ENCODE results near the gene TBRG1. TPM values are rescaled to one million over a fixed set of nuclear protein-coding genes. Genes with fewer than 3 reads are reported as not detected.

The TBRG1 gene
- total RNA-seq, 2 donors from 2014 or later: 45.5 to 50.8 TPM

- H3K36me3 Mint-ChIP-seq (ENCODE audit: insufficient read depth in 2 of 2): peaks cover 0 to 2% of the 10 kb centered on the region in 2 donors
- ATAC-seq (replicated peaks in 1 of 2) (no peak), DNase-seq (no peak)
- no peaks in the 10 kb centered on the region for H3K4me1 Mint-ChIP-seq (ENCODE audit: low read depth)
- no peaks in the 10 kb centered on the region for H3K27me3 Mint-ChIP-seq (ENCODE audit: low read depth)
- H3K9me3 Mint-ChIP-seq: no peaks in the 10 kb centered on the region
- H3K27ac Mint-ChIP-seq: no peak overlapping the region
- H3K4me3 Mint-ChIP-seq: no peak overlapping the region
Observed at GRCh38 chr11:124656774-124657630, 34.3 kb downstream of the TBRG1 start.

GRCh38 chr11:124657904-124658303 lies 35.2 kb downstream of the TBRG1 start:
- Mint-ChIP-seq H3K27ac (no peak overlapping the region), H3K36me3 (ENCODE audit: insufficient read depth in 2 of 2) (peaks cover 0 to 2% of the 10 kb centered on the region in 2 donors), H3K4me3 (no peak overlapping the region), H3K9me3 (no peaks in the 10 kb centered on the region), H3K4me1 (ENCODE audit: low read depth) (no peaks in the 10 kb centered on the region), H3K27me3 (ENCODE audit: low read depth) (no peaks in the 10 kb centered on the region)
- ATAC-seq (replicated peaks in 1 of 2) (no peak), DNase-seq (no peak)

DNA sequence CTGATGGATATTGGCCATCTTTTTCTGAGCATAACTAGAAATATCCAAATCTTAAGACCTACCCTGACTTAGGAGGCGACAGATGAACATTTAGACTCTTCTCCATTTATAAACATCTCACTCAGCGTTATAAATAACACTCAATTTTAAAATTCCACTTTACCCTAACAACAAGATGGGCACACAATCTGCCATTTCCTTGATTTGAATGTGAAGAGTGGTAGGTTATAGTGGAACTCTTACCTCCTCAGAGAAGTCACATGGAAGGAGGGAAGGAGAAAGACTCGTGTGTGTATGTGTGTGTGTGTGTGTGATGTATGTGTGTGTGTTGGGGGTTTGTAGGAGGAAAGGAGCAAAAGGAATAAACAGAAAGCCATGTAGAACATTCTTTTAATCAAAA lies 35.8 kb downstream of the TBRG1 start:
- Mint-ChIP-seq H3K36me3 (ENCODE audit: insufficient read depth in 2 of 2) (no peaks in the 10 kb centered on the region), H3K4me3 (no peak overlapping the region), H3K27me3 (ENCODE audit: low read depth) (no peaks in the 10 kb centered on the region), H3K9me3 (no peaks in the 10 kb centered on the region), H3K27ac (no peak overlapping the region), H3K4me1 (ENCODE audit: low read depth) (no peaks in the 10 kb centered on the region)
- ATAC-seq (replicated peaks in 1 of 2) (no peak), DNase-seq (no peak)

GRCh38 chr11:124658986-124659385 lies 36.3 kb downstream of the TBRG1 start:
- H3K27ac Mint-ChIP-seq: no peak overlapping the region
- no peaks in the 10 kb centered on the region for H3K4me1 Mint-ChIP-seq (ENCODE audit: low read depth)

DNA sequence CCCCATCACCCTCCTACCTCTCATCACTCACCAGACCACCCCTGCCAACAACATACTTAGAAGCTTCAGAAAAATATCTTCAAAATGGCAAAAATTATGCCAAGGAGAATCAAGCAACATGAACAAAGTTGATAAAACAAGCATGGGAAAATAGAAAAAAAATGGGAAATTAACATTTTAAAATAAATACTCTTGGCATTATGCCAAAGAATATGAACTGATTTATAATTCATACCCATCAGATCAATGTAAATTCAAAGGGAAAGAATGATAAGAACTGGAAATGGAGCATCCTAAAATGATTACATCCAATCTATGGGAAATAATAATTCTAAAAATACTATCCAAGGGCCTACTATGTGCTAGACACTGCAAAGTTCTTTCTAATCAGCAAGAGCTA lies 38.9 kb downstream of the TBRG1 start:
- Mint-ChIP-seq H3K4me1 (ENCODE audit: low read depth) (no peaks in the 10 kb centered on the region), H3K27ac (no peak overlapping the region), H3K36me3 (ENCODE audit: insufficient read depth in 2 of 2) (no peaks in the 10 kb centered on the region), H3K4me3 (no peak overlapping the region), H3K27me3 (ENCODE audit: low read depth) (no peaks in the 10 kb centered on the region), H3K9me3 (no peaks in the 10 kb centered on the region)
- no peak for DNase-seq
- no peak for ATAC-seq (replicated peaks in 1 of 2)

More at GRCh38 chr11:124658986-124659385, 36.3 kb downstream of the TBRG1 start:
- Mint-ChIP-seq H3K27me3 (ENCODE audit: low read depth) (no peaks in the 10 kb centered on the region), H3K36me3 (ENCODE audit: insufficient read depth in 2 of 2) (no peaks in the 10 kb centered on the region), H3K4me3 (no peak overlapping the region), H3K9me3 (no peaks in the 10 kb centered on the region)
- DNase-seq: no peak
- no peak for ATAC-seq (replicated peaks in 1 of 2)

GRCh38 chr11:124662106-124662505 lies 39.4 kb downstream of the TBRG1 start:
- Mint-ChIP-seq H3K27me3 (ENCODE audit: low read depth) (no peaks in the 10 kb centered on the region), H3K4me3 (no peak overlapping the region)
- ATAC-seq (replicated peaks in 1 of 2): no peak

DNA sequence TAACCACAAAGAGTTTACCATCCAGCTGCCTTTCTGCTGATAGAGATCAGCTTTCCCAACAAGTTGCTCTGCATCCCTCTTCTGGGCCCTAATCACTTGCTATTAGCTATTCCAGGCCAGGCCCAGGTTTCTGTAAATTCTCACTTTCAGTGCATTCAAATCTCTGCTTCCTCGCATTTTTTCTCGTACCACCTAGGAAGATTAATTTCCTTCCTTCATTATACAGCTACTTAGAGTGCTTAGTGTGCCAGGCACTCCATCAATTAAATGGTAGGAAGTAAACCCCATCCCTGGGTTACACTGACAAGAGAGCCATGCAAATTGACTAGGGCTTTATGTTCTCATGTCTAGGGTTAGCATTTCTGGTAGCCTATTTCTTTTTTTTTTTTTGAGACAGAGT lies 41.2 kb downstream of the TBRG1 start:
- Mint-ChIP-seq H3K4me3 (no peak overlapping the region), H3K27me3 (ENCODE audit: low read depth) (no peaks in the 10 kb centered on the region), H3K9me3 (no peaks in the 10 kb centered on the region), H3K4me1 (ENCODE audit: low read depth) (no peaks in the 10 kb centered on the region), H3K27ac (no peak overlapping the region), H3K36me3 (ENCODE audit: insufficient read depth in 2 of 2) (no peaks in the 10 kb centered on the region)
- DNase-seq (no peak), ATAC-seq (replicated peaks in 1 of 2) (no peak)

More at GRCh38 chr11:124662106-124662505, 39.4 kb downstream of the TBRG1 start:
- no peak overlapping the region for H3K27ac Mint-ChIP-seq
- H3K9me3 Mint-ChIP-seq: no peaks in the 10 kb centered on the region
- DNase-seq: no peak
- no peaks in the 10 kb centered on the region for H3K4me1 Mint-ChIP-seq (ENCODE audit: low read depth)
- H3K36me3 Mint-ChIP-seq (ENCODE audit: insufficient read depth in 2 of 2): no peaks in the 10 kb centered on the region

- H3K4me1 Mint-ChIP-seq (ENCODE audit: low read depth): peaks cover 15% of the 10 kb centered on the region
- H3K4me3 Mint-ChIP-seq: no peak overlapping the region
- ATAC-seq (replicated peaks in 1 of 2): no peak
- peaks cover 0 to 1% of the 10 kb centered on the region in 2 donors for H3K9me3 Mint-ChIP-seq
- H3K36me3 Mint-ChIP-seq (ENCODE audit: insufficient read depth in 2 of 2): peaks cover 0 to 3% of the 10 kb centered on the region in 2 donors
- H3K27me3 Mint-ChIP-seq (ENCODE audit: low read depth): no peaks in the 10 kb centered on the region
- no peak for DNase-seq
- H3K27ac Mint-ChIP-seq: no peak overlapping the region
Observed at GRCh38 chr11:124667601-124668000, 44.9 kb downstream of the TBRG1 start.

GRCh38 chr11:124669193-124669592 lies 46.5 kb downstream of the TBRG1 start:
- peak; percentile 49 to 52 for DNase-seq
- no peak overlapping the region for H3K27ac Mint-ChIP-seq
- ATAC-seq (replicated peaks in 1 of 2): no peak
- peaks cover 0 to 1% of the 10 kb centered on the region in 2 donors for H3K9me3 Mint-ChIP-seq
- H3K4me1 Mint-ChIP-seq (ENCODE audit: low read depth): peaks cover 26% of the 10 kb centered on the region
- no peak overlapping the region for H3K4me3 Mint-ChIP-seq
- peaks cover 0 to 3% of the 10 kb centered on the region in 2 donors for H3K36me3 Mint-ChIP-seq (ENCODE audit: insufficient read depth in 2 of 2)
- H3K27me3 Mint-ChIP-seq (ENCODE audit: low read depth): no peaks in the 10 kb centered on the region

DNA sequence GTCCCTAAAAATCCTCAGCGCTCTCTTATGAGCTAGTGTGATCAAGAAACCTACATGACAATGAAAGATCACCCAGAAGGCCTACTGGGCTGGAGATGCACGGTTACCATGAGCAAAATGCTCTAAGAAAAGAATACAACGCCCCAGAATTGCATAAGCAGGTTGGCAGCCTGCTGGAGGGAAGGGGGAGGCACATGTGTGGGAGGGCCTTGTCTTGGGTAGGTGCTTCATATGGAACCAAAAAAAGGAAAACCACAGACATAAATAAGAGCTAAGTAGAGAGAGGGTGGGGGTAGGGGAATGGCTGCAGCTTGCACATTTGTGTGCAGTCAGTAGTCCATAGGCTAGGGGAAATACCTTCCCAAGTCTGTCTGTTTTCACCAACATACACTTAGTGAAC lies 48.1 kb downstream of the TBRG1 start:
- Mint-ChIP-seq H3K4me3 (peak overlapping the region in 1 of 2 donors; percentile 22), H3K36me3 (ENCODE audit: insufficient read depth in 2 of 2) (peaks cover 0 to 3% of the 10 kb centered on the region in 2 donors), H3K4me1 (ENCODE audit: low read depth) (peaks cover 34% of the 10 kb centered on the region), H3K27me3 (ENCODE audit: low read depth) (no peaks in the 10 kb centered on the region), H3K9me3 (peaks cover 0 to 1% of the 10 kb centered on the region in 2 donors), H3K27ac (no peak overlapping the region)
- peak; percentile 4 to 29 for DNase-seq
- no peak for ATAC-seq (replicated peaks in 1 of 2)

DNA sequence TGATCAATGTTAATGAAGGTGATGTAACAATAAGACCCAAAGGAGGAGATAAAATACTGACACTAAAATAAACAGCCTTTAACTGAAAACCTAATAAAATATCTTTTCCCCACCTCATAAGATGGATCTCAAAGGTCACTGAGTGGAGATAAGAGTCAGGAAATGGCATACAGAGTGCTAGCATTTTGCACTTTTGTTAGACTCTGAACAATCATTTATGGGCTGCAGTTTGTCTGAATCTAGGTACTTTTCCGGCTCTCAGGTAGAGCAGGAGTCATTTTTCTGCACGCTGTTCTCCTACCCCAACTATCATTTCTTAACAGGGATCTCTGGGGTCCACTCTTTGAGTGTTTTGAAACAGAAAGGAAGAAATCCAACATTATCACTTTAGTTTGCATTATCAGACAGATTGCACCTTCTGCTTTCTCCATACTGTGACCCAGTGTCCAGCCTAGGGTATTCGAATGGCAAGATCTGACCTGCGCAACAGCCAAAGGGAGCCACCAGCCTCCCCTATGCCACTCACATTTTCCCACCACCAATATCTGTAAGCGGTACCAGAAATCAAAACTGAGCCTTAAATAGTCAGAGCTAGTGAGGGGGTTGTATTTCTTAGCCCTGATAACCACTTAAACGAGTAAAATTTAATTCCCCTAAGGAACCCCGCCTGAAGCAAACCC lies 50.0 kb downstream of the TBRG1 start:
- Mint-ChIP-seq H3K27me3 (ENCODE audit: low read depth) (no peaks in the 10 kb centered on the region), H3K36me3 (ENCODE audit: insufficient read depth in 2 of 2) (peaks cover 0 to 3% of the 10 kb centered on the region in 2 donors), H3K9me3 (peaks cover 0 to 1% of the 10 kb centered on the region in 2 donors), H3K4me1 (ENCODE audit: low read depth) (peaks cover 34% of the 10 kb centered on the region), H3K27ac (peak overlapping the region; percentile 64), H3K4me3 (peak overlapping the region; percentile 87 to 92)
- ATAC-seq (replicated peaks in 1 of 2): no peak
- no peak for DNase-seq

DNA sequence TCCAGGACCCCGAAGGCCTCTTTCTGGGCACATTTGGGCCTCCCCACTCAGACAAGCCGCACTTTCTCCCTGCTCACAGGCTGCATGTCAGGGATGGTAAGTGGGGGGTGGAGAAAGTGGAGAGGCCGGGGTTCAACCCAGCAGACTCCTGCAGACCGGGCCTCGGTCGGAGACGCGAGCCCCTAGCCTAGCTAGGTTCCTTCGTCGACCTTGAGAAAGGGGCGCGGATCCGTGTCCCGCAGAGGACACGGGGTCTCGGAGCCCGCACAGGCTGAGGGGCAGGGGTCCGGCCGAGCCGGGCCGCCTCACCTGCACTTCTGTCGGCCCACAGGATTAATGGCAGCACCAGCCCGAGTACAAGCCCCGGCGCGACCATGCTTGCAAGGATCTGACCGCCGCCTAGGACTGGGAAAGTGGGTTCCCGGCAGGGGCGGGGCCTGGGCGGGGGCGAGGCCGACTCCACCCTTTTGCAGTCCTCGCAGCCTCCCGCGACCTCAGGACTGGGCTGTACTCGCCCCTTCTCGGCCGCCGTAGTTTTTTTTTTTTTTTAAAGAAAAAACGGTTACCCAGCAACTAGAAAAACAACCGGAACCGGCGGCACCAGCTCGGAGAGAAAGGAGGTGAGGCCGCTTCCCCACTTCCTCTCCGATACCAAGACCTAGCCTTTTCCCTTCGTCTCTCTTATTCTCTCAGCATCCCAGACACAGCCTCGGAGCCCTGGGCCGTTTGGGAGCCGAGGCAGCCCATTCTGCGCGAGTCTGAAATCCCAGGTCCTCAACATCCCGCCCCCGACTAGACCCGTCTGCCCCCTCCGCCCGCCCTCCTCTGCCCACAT lies 50.9 kb downstream of the TBRG1 start, which contains the start of the genes SIAE and SPA17:
SIAE (minus strand) TSS at position 407 of the 835 bp plus-strand sequence; CDS start at position 376, 31 bp downstream.
SPA17 (plus strand) TSS at position 572 of the 835 bp plus-strand sequence. CDS start 1,361 bp downstream, outside the sequence.
- peak within 1 kb of the TSS; percentile 87 to 92 for H3K4me3 Mint-ChIP-seq
- DNase-seq (peak; percentile 89 to 92), ATAC-seq (replicated peaks in 1 of 2) (peak; percentile 93 to 94)
- no peaks in the 10 kb centered on the region for H3K27me3 Mint-ChIP-seq (ENCODE audit: low read depth)
- H3K9me3 Mint-ChIP-seq: peaks cover 0 to 1% of the 10 kb centered on the region in 2 donors
- peaks cover 0 to 3% of the 10 kb centered on the region in 2 donors for H3K36me3 Mint-ChIP-seq (ENCODE audit: insufficient read depth in 2 of 2)
- peaks cover 34% of the 10 kb centered on the region for H3K4me1 Mint-ChIP-seq (ENCODE audit: low read depth)
- H3K27ac Mint-ChIP-seq: peak within 1 kb of the TSS; percentile 98
